HepG2 (cell line): ENCODE measurements around the gene CCDC57. TPM values are rescaled to one million over a fixed set of nuclear protein-coding genes. Genes with fewer than 3 reads are reported as not detected.

Experiments
- CREB1 ChIP-seq, 2 experiments: fragments of 450-650 bp in 1 of 2; IDR thresholded peaks; 2 replicates each; pipeline ENCODE4 v1.6.1; 2016 to 2017; ENCODE audit warnings: control low read depth in 1 of 2, mild to moderate bottlenecking in 1 of 2, missing compliant biosample characterization in 1 of 2, missing genetic modification characterization in 1 of 2
- DBP ChIP-seq: sonication (generic); formaldehyde crosslinking; IDR thresholded peaks from 2 replicates; pipeline ENCODE4 v1.4.0; 2020; ENCODE audit warnings: missing genetic modification reagents; ENCODE audit errors: not compliant biosample characterization
- HHEX ChIP-seq: IDR thresholded peaks from 2 replicates; pipeline ENCODE4 v1.6.1; 2016; ENCODE audit warnings: control low read depth
- ISL2 ChIP-seq: sonication (generic); formaldehyde crosslinking; IDR thresholded peaks from 2 replicates; pipeline ENCODE4 v1.5.0; 2020; ENCODE audit warnings: missing genetic modification reagents
- KLF9 ChIP-seq: IDR thresholded peaks from 2 replicates; pipeline ENCODE4 v1.6.1; 2016; ENCODE audit warnings: low read depth
- NAIF1 ChIP-seq: sonication (generic); formaldehyde crosslinking; IDR thresholded peaks from 2 replicates; pipeline ENCODE4 v1.5.0; 2020; ENCODE audit warnings: mild to moderate bottlenecking, missing genetic modification reagents, borderline replicate concordance
- PBX3 ChIP-seq: sonication (generic); formaldehyde crosslinking; IDR thresholded peaks from 2 replicates; pipeline ENCODE4 v1.8.1; 2023; ENCODE audit warnings: missing genetic modification reagents, inconsistent platforms, borderline replicate concordance
- PCBP1 ChIP-seq: fragments of 200-400 bp; formaldehyde crosslinking; IDR thresholded peaks from 2 replicates; pipeline ENCODE4 v1.6.1; 2017; ENCODE audit warnings: mild to moderate bottlenecking, low read depth, low read length, borderline replicate concordance
- ZBTB1 ChIP-seq: sonication (generic); formaldehyde crosslinking; IDR thresholded peaks from 2 replicates; pipeline ENCODE4 v1.4.0; 2020; ENCODE audit warnings: missing genetic modification reagents, borderline replicate concordance
- ZNF709 ChIP-seq: sonication (generic); formaldehyde crosslinking; IDR thresholded peaks from 2 replicates; pipeline ENCODE4 v1.5.0; 2020; ENCODE audit warnings: mild to moderate bottlenecking, missing genetic modification reagents
- polyA plus RNA-seq, 8 experiments: library from polyadenylated mRNA; depleted of rRNA in 3 of 8; stranded (reverse) in 7 of 8; unstranded in 1 of 8; fragments of >200 nt; fragmentation: Illumina TruSeq in 4 of 8; extraction: Trizol in 4 of 8; gene quantifications; 2 replicates each; pipeline versions ENCODE4 v1.2.1 to v1.2.3, GENCODE V29; 2011 to 2016; ENCODE audit warnings: low read depth in 4 of 8, missing spikeins in 1 of 8, mixed read lengths in 1 of 8; ENCODE audit not compliant: insufficient read depth in 1 of 8
- total RNA-seq, 5 experiments: library from RNA; depleted of rRNA; stranded (reverse); fragments of >200 nt; fragmentation: Illumina TruSeq; extraction: Trizol; gene quantifications; 2 replicates each; pipeline ENCODE4 v1.2.3, GENCODE V29; 2016; ENCODE audit warnings: low read depth in 1 of 5
- TF ChIP-seq, protein P1 (sequence below): sonication (generic); formaldehyde crosslinking; IDR thresholded peaks from 2 replicates; pipeline ENCODE4 v1.5.0; 2020; ENCODE audit warnings: mild to moderate bottlenecking, missing genetic modification reagents
- TF ChIP-seq, protein P2 (sequence below): sonication (generic); formaldehyde crosslinking; IDR thresholded peaks from 2 replicates; pipeline ENCODE4 v1.4.0; 2020; ENCODE audit warnings: missing genetic modification reagents
- TF ChIP-seq, protein P3 (sequence below): sonication (generic); formaldehyde crosslinking; IDR thresholded peaks from 2 replicates; pipeline ENCODE4 v1.8.1; 2023; ENCODE audit warnings: mild to moderate bottlenecking, moderate library complexity, missing genetic modification reagents

The CCDC57 gene
- total and polyA plus RNA-seq, 2 of the 13 experiments (the other 11 are each of a cell fraction or from before 2014, with no cell fraction given) = 59.3 to 59.9 TPM

DNA sequence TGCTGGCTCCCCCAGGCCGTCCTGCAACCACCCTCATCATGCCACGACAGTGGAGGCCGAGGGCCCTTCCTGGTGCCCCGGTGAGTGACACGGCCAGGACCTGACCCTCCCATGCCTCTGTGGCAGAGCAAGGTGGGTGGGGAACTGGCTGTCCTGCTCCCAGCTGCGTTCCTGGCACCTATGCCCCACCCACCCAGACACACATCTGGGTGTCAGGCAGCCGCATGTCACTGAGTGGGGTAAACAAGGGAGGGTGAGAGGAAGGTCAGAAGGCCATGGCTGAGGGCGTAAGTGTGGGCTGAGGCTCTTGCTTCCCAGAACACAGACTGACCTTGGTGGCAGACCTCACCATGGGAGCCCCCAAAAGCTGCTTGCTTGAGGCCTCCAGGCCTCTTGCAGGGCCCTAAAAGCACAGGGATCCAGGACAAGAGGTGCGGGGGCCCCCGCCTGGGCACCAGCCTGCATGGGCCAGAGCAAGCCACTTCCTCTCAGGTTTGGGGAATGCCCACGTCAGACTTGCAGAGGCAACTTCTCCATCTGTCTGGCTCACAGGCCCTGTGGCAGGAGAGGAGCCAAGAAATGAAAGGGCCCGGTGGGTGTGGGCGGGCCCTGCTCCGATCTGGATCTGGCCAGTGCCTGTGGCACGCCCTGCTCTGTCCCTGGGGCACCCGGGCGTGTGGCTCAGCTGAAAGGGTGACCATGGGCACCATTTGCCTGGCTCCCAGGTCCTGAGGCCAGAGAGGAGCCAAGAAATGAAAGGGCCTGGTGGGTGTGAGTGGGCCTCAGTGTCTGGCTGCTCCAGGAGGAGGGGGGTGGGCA, 3.9 kb upstream of the CCDC57 start (continued):
- TF ChIP-seq PCBP1 = 0 out of 2 replicates have a peak, but pooled peaks have one; percentile 12
- no peak for TF ChIP-seq DBP (CRISPR knock-in tag)
- TF ChIP-seq ZNF709 = no peak
- TF ChIP-seq PBX3 (CRISPR knock-in tag) = no peak
- no peak for TF ChIP-seq ZBTB1 (CRISPR knock-in tag)
- TF ChIP-seq, protein P1, sequence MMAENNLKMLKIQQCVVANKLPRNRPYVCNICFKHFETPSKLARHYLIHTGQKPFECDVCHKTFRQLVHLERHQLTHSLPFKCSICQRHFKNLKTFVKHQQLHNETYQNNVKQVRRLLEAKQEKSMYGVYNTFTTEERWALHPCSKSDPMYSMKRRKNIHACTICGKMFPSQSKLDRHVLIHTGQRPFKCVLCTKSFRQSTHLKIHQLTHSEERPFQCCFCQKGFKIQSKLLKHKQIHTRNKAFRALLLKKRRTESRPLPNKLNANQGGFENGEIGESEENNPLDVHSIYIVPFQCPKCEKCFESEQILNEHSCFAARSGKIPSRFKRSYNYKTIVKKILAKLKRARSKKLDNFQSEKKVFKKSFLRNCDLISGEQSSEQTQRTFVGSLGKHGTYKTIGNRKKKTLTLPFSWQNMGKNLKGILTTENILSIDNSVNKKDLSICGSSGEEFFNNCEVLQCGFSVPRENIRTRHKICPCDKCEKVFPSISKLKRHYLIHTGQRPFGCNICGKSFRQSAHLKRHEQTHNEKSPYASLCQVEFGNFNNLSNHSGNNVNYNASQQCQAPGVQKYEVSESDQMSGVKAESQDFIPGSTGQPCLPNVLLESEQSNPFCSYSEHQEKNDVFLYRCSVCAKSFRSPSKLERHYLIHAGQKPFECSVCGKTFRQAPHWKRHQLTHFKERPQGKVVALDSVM (CRISPR knock-in tag) = no peak
- TF ChIP-seq, protein P2, sequence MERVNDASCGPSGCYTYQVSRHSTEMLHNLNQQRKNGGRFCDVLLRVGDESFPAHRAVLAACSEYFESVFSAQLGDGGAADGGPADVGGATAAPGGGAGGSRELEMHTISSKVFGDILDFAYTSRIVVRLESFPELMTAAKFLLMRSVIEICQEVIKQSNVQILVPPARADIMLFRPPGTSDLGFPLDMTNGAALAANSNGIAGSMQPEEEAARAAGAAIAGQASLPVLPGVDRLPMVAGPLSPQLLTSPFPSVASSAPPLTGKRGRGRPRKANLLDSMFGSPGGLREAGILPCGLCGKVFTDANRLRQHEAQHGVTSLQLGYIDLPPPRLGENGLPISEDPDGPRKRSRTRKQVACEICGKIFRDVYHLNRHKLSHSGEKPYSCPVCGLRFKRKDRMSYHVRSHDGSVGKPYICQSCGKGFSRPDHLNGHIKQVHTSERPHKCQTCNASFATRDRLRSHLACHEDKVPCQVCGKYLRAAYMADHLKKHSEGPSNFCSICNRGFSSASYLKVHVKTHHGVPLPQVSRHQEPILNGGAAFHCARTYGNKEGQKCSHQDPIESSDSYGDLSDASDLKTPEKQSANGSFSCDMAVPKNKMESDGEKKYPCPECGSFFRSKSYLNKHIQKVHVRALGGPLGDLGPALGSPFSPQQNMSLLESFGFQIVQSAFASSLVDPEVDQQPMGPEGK (CRISPR knock-in tag) = peak; percentile 87
- TF ChIP-seq NAIF1 = no peak
- TF ChIP-seq, protein P3, sequence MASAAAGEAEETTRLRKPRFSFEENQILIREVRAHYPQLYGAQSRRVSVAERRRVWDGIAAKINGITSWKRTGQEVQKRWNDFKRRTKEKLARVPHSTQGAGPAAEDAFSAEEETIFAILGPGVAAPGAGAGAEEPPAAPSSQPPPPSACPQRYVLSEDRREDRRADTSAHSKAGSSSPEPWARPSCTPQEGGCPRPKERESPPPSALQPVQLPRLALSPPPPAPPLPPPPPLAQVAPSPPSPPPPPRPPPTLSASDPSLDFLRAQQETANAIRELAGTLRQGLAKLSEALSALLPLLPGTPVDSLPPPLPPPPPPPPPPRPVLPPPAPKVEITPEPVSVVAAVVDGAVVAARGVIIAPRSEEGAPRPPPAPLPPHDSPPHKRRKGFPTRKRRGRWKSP (CRISPR knock-in tag) = no peak
- TF ChIP-seq HHEX (CRISPR knock-in tag) = no peak
- TF ChIP-seq ISL2 (CRISPR knock-in tag) = no peak
- TF ChIP-seq CREB1 (IDR thresholded peaks at IDR 0.05) = no peak
- TF ChIP-seq CREB1 (CRISPR knock-in tag; IDR thresholded peaks at IDR 0.05) = no peak
- TF ChIP-seq KLF9 (CRISPR knock-in tag) = no peak
